HG03064 (cell line): Measurements from ENCODE around the gene PVALEF.

Experiments
- ATAC-seq: cut with Tn5 transposase; IDR thresholded peaks from one replicate; pipeline ENCODE4 v1.9.1; 2021; ENCODE audit warnings: low read depth; ENCODE audit not compliant: unreplicated experiment

PVALEF gene

GRCh38 chr17:81194225-81194760, 29.0 kb downstream of the PVALEF start:
- ATAC-seq: no peak

GRCh38 chr17:81194941-81195901, 29.9 kb downstream of the PVALEF start:
- no peak for ATAC-seq

- ATAC-seq: no peak
Observed at GRCh38 chr17:81195941-81196495, 30.7 kb downstream of the PVALEF start.

- ATAC-seq: no peak
Observed at GRCh38 chr17:81196505-81197408, 31.4 kb downstream of the PVALEF start.

- no peak for ATAC-seq
Observed at GRCh38 chr17:81197409-81197795, 32.1 kb downstream of the PVALEF start.

- no peak for ATAC-seq
Observed at GRCh38 chr17:81197831-81198490, 32.7 kb downstream of the PVALEF start.

GRCh38 chr17:81198826-81199481, 33.6 kb downstream of the PVALEF start:
- no peak for ATAC-seq

GRCh38 chr17:81199482-81199830, 34.1 kb downstream of the PVALEF start:
- ATAC-seq: no peak

- no peak for ATAC-seq
Observed at GRCh38 chr17:81200201-81200600, 34.9 kb downstream of the PVALEF start.

- no peak for ATAC-seq
Observed at GRCh38 chr17:81200695-81201580, 35.6 kb downstream of the PVALEF start.

GRCh38 chr17:81202318-81202717, 37.0 kb downstream of the PVALEF start:
- ATAC-seq: no peak

- no peak for ATAC-seq
Observed at GRCh38 chr17:81203136-81203535, 37.8 kb downstream of the PVALEF start.

- ATAC-seq: no peak
Observed at GRCh38 chr17:81204578-81204977, 39.3 kb downstream of the PVALEF start.

GRCh38 chr17:81206166-81206565, 40.9 kb downstream of the PVALEF start:
- ATAC-seq: no peak

- no peak for ATAC-seq
Observed at GRCh38 chr17:81206657-81207056, 41.4 kb downstream of the PVALEF start.

- no peak for ATAC-seq
Observed at GRCh38 chr17:81207610-81208581, 42.6 kb downstream of the PVALEF start.

- no peak for ATAC-seq
Observed at GRCh38 chr17:81208651-81209050, 43.3 kb downstream of the PVALEF start.

GRCh38 chr17:81209141-81209540, 43.8 kb downstream of the PVALEF start:
- ATAC-seq: no peak
